AG04450 (cell line): ENCODE data around the gene PPL. TPM values are rescaled to one million over a fixed set of nuclear protein-coding genes. Genes with fewer than 3 reads are reported as not detected.
A peak's percentile ranks its signal among the peaks of the same experiment; 100 is the strongest.

Source experiments
- CTCF ChIA-PET: fragments of 300-600, 350-600 bp; formaldehyde crosslinking; extraction: SDS; loops from one replicate; lab custom pipeline; 2022; ENCODE audit warnings: antibody characterized with exemption, inconsistent platforms; lab: Charles Lee
- POLR2A ChIA-PET: fragments of 350-600 bp; formaldehyde crosslinking; extraction: SDS; loops from one replicate; lab custom pipeline; 2021; ENCODE audit warnings: antibody characterized with exemption, inconsistent platforms; lab: Yijun Ruan, JAX
- DNase-seq: peaks from one replicate; pipeline ENCODE4 v3.0.0-alpha.2; 2011; ENCODE audit warnings: low read depth, low spot score
- H3K27ac ChIP-seq: one replicate; pipeline ENCODE4 v1.5.1; 2012; ENCODE audit warnings: low read depth, low read length, control low read depth
- H3K27me3 ChIP-seq: one replicate; pipeline ENCODE4 v1.6.0; 2012; ENCODE audit warnings: low read length; ENCODE audit not compliant: control insufficient read depth, insufficient read depth
- H3K4me3 ChIP-seq: 2 replicates; pipeline ENCODE4 v1.5.1; 2011; ENCODE audit warnings: mild to moderate bottlenecking, low read depth, low read length, control low read depth
- H3K9me3 ChIP-seq: 2 replicates; pipeline ENCODE4 v1.5.1; 2012; ENCODE audit warnings: low read length; ENCODE audit not compliant: control insufficient read depth, insufficient read depth
- CTCF ChIP-seq: IDR thresholded peaks from 2 replicates; pipeline ENCODE4 v1.5.1; 2011; ENCODE audit warnings: low read depth, low read length, control low read depth, inconsistent platforms
- polyA plus RNA-seq: library from polyadenylated mRNA; depleted of rRNA; stranded (reverse); fragments of >200 nt; gene quantifications from 2 replicates; pipeline ENCODE4 v1.2.3, GENCODE V29; 2011

PPL gene
- polyA plus RNA-seq, 1 experiment: 2.0 TPM

GRCh38 chr16:4850211-4850610, 86.7 kb downstream of the PPL start:
- TF ChIP-seq CTCF: no peak
- no peak for DNase-seq
- POLR2A ChIA-PET: interaction anchor here (0.6 to 0.9 kb wide), 2 partner anchors 108 to 223 kb away, joined by 3 read pairs; partner anchors contain the start of gene SEC14L5
- no peak overlapping the region for H3K27ac ChIP-seq
- H3K4me3 ChIP-seq: peak overlapping the region; percentile 40
- H3K27me3 ChIP-seq: no peaks in the 10 kb centered on the region
- H3K9me3 ChIP-seq: no peaks in the 10 kb centered on the region; the same call in 1 of the 2 replicates
- CTCF ChIA-PET: interaction anchor here (1.7 kb wide), 1 partner anchor 106 kb away, joined by 4 read pairs; no protein-coding TSS in a partner anchor

- DNase-seq: no peak
Observed at GRCh38 chr16:4847774-4848587, 89.0 kb downstream of the PPL start.

GRCh38 chr16:4846901-4847773, 89.8 kb downstream of the PPL start, which contains the start of the genes GLYR1 and UBN1:
GLYR1 (minus strand) TSS chr16:4847288; CDS start chr16:4847265, 23 bp downstream.
UBN1 (plus strand) TSS chr16:4847481; CDS start chr16:4852918, 5,437 bp downstream.
- peak within 1 kb of the TSS; percentile 88 for H3K4me3 ChIP-seq
- no peaks in the 10 kb centered on the region for H3K27me3 ChIP-seq
- POLR2A ChIA-PET: interaction anchor here (0.5 to 1.5 kb wide), 3 partner anchors 35 to 96 kb away, joined by 3 to 4 read pairs (median 3); no protein-coding TSS in a partner anchor
- peak; percentile 82 for DNase-seq
- H3K9me3 ChIP-seq: no peaks in the 10 kb centered on the region; the same call in 1 of the 2 replicates
- H3K27ac ChIP-seq: peak within 1 kb of the TSS; percentile 73
- CTCF ChIA-PET: interaction anchor here (4.5 kb wide), 1 partner anchor 109 kb away, joined by 18 read pairs; no protein-coding TSS in a partner anchor
- TF ChIP-seq CTCF: no peak

More at GRCh38 chr16:4847774-4848587, 89.0 kb downstream of the PPL start:
- ChIA-PET CTCF (interaction anchor here (0.6 to 4.5 kb wide), 2 partner anchors 108 to 299 kb away, joined by 3 to 18 read pairs; no protein-coding TSS in a partner anchor), POLR2A (interaction anchor here (0.9 to 1.5 kb wide), 2 partner anchors 34 to 95 kb away, joined by 3 to 4 read pairs; no protein-coding TSS in a partner anchor)
- Histone ChIP-seq H3K9me3 (no peaks in the 10 kb centered on the region; the same call in 1 of the 2 replicates), H3K27ac (no peak overlapping the region), H3K4me3 (peak overlapping the region; percentile 77), H3K27me3 (no peaks in the 10 kb centered on the region)
- TF ChIP-seq CTCF: no peak

- ChIA-PET CTCF (interaction anchor here (4.5 kb wide), 1 partner anchor 110 kb away, joined by 18 read pairs; no protein-coding TSS in a partner anchor), POLR2A (interaction anchor here (0.5 to 1.5 kb wide), 2 partner anchors 60 to 97 kb away, joined by 3 to 4 read pairs; no protein-coding TSS in a partner anchor)
- Histone ChIP-seq H3K27ac (peak overlapping the region; percentile 73), H3K27me3 (no peaks in the 10 kb centered on the region), H3K4me3 (peak overlapping the region; percentile 88), H3K9me3 (no peaks in the 10 kb centered on the region; the same call in 1 of the 2 replicates)
- TF ChIP-seq CTCF: no peak
- no peak for DNase-seq
Observed at GRCh38 chr16:4846503-4846900, 90.4 kb downstream of the PPL start.
